HG02759 (cell line): Measurements from ENCODE around the gene VLDLR.
"Not testable (repeated sequence)": the region's sequence is repeated elsewhere in the genome, so short reads cannot be mapped to it uniquely, and the experiment has no call there.

Source experiments
- ATAC-seq: cut with Tn5 transposase; IDR thresholded peaks from one replicate; pipeline ENCODE4 v1.9.1; 2021; ENCODE audit warnings: mild to moderate bottlenecking, moderate library complexity; ENCODE audit not compliant: unreplicated experiment

Gene VLDLR

DNA sequence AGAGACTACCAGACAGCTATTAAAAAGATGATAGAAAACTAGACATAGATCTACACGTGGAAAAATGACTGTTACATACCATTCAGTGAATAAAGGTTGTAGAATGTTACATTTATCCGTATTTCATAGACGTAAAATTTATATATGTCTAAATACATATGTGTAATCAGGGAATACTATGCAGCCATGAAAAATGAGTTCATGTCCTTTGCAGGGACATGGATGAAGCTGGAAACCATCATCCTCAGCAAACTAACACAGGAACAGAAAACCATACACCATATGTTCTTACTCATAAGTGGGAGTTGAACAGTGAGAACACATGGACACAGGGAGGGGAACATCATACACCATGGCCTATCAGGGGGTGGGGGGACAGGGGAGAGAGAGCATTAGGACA is 85.7 kb downstream of the VLDLR start:
- not testable (repeated sequence) for ATAC-seq
